ENCODE results near the gene ATP5F1A.

ATP5F1A gene

DNA sequence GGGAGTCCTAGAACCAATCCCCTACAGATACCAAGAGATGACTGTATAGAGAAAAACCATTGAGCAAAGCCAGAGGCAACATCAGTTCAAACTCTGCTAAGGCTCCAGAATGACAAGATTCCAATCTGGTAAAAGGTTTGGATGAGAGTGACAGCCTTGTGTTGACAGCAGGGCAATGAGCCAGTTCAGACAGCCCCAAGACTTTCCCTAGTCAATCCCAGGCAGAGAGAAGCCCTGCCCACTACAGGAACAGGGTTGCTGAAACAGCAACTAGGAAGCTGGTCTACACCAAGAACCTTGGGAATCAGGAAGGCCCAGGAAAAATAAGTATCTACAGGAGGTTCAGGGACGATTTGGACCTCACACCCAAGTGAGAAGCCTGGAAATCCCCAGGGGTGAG, 29.3 kb downstream of the ATP5F1A start:
- no peak for DNase-seq (ENCODE audit: low read depth)
- TF ChIP-seq, protein P1, sequence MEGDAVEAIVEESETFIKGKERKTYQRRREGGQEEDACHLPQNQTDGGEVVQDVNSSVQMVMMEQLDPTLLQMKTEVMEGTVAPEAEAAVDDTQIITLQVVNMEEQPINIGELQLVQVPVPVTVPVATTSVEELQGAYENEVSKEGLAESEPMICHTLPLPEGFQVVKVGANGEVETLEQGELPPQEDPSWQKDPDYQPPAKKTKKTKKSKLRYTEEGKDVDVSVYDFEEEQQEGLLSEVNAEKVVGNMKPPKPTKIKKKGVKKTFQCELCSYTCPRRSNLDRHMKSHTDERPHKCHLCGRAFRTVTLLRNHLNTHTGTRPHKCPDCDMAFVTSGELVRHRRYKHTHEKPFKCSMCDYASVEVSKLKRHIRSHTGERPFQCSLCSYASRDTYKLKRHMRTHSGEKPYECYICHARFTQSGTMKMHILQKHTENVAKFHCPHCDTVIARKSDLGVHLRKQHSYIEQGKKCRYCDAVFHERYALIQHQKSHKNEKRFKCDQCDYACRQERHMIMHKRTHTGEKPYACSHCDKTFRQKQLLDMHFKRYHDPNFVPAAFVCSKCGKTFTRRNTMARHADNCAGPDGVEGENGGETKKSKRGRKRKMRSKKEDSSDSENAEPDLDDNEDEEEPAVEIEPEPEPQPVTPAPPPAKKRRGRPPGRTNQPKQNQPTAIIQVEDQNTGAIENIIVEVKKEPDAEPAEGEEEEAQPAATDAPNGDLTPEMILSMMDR (IDR thresholded peaks at IDR 0.05; ENCODE audit: low read length, missing control alignments): no peak
- H3K4me3 ChIP-seq (replicated peaks; ENCODE audit: low read depth, low read length): no peak overlapping the region

DNA sequence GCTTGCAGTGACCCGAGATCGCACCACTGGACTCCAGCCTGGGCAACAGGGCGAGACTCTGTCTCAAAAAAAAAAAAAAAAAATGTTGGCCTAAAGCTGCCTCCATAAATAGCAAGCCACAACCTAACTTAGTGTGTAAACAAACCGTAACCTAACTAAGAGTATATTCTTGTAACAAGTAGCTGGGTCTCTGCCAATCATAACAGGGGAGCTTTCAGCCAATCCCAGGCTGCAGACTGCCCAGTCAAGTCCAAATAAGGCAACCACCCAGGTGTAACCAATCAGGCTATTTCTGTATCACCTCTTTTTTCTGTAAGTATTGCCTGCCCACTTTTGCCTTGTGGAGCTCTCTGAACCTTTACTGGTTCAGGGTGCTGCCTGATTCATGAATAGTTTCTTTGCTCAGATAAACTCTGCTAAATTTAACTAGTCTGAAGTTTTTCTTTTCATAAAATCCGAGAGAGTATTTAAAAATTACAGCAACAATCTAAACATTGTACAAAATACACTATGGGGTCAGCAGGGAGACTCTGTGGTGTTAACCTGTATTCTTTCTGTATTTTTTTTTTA, 30.6 kb downstream of the ATP5F1A start:
- TF ChIP-seq, protein P1 (IDR thresholded peaks at IDR 0.05; ENCODE audit: low read length, missing control alignments): no peak
- H3K4me3 ChIP-seq (replicated peaks; ENCODE audit: low read depth, low read length): no peak overlapping the region
- DNase-seq (ENCODE audit: low read depth): peak; percentile 43

DNA sequence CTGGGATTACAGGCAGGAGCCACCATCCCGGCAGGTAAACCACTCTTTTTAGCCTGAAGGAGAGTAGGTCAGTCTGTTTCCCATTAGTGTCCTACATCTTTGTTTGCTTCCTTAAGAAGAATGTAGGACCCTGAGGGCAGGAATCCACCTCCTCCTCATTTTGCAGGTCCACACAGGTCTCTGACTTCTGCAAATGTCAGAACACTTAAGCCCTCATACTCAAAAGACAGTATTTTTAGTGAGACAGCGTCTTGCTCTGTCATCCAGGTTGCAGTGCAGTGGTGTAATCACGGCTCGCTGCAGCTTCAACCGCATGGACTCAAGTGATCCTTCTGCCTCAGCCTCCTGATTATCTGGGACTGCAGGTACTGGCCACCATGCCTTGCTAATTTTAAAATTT, 35.3 kb downstream of the ATP5F1A start:
- TF ChIP-seq, protein P1 (IDR thresholded peaks at IDR 0.05; ENCODE audit: low read length, missing control alignments): no peak
- DNase-seq (ENCODE audit: low read depth): no peak
- no peak overlapping the region for H3K4me3 ChIP-seq (replicated peaks; ENCODE audit: low read depth, low read length)

DNA sequence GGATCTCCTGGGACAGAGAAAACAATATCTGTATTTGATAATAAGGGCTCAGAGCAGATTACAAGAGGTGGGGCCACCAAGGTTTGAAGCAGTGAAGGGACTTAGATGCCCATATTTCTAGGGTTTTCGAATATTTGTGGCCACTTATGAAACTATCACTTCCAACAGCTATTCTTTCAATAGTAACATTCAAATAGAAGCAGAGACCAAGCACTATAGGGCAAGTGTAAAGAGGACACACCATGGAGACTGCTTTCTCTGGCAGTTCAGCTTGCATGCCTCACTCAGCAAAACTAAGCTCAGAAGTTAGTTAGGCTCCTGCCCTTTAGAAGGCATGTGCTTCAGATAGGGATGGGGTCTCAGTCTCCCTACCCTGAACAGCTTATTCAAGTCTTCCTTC, 36.3 kb downstream of the ATP5F1A start:
- DNase-seq (ENCODE audit: low read depth): no peak
- TF ChIP-seq, protein P1 (IDR thresholded peaks at IDR 0.05; ENCODE audit: low read length, missing control alignments): no peak
- no peak overlapping the region for H3K4me3 ChIP-seq (replicated peaks; ENCODE audit: low read depth, low read length)

DNA sequence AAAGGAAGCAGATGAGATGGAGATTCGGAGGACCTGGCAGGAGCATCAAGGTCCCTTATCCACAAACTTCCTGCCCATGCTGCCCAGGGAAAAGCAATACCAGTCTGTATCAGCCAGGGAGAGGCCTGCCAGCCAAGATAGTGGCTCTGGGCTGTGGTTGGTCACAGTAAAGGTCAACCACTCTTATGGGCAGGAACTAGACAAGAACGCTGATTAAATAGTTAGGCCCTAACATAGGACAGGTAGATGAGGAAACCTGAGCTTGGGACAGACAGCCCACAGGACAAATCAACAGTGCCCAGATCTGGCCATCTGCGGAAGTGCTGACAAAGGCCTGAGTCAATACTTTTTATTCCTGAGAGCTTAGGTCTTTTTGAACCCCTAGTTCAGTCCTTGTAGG, 36.7 kb downstream of the ATP5F1A start:
- no peak for DNase-seq (ENCODE audit: low read depth)
- TF ChIP-seq, protein P1 (IDR thresholded peaks at IDR 0.05; ENCODE audit: low read length, missing control alignments): no peak
- H3K4me3 ChIP-seq (replicated peaks; ENCODE audit: low read depth, low read length): no peak overlapping the region

DNA sequence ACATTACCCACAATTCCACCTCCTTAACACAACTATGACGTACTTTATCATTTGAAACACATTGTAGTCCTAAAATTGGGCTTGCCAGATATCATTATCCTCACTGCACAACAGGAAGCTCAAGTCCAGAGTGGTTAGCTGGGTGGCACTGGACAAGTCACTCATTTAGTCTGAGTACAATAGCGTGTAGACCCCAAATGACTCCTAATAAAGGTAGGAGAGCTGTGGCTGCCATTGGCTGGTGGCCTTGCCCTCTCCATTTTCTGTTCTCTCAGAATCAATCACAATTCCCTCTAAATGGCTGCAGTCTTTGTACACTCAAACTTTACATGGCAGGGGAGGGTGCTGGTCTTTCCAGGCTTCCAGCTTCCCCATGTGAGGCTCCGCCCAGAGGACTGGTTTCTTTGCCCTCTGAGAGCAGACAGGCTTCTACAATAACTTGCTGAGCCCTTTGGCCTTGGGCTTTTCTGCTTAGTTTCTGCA, 37.7 kb downstream of the ATP5F1A start:
- H3K4me3 ChIP-seq (replicated peaks; ENCODE audit: low read depth, low read length): no peak overlapping the region
- TF ChIP-seq, protein P1 (IDR thresholded peaks at IDR 0.05; ENCODE audit: low read length, missing control alignments): no peak
- DNase-seq (ENCODE audit: low read depth): no peak

DNA sequence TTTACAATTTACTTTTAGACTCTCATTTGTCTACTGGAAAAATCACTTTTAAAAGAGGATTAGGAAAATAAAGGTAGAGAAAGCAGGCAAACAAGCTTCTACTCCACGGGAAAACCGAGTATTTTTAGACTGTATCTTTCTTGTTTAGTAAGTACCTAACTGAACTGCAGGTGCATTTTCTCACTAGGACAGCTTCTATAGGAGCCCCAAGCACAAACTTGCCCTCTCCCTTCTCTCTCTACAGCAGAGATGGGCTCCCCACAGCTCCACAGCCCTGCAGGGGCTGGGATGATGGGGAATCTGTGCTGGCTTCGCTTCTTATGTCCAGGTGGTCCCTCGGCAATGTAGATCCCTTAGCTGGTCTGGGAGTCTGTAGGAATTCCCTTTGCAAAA, 42.3 kb downstream of the ATP5F1A start:
- no peak for DNase-seq (ENCODE audit: low read depth)
- TF ChIP-seq, protein P1 (IDR thresholded peaks at IDR 0.05; ENCODE audit: low read length, missing control alignments): no peak
- H3K4me3 ChIP-seq (replicated peaks; ENCODE audit: low read depth, low read length): no peak overlapping the region
